Measurements from ENCODE around the gene OPTN. TPM values are rescaled to one million over a fixed set of nuclear protein-coding genes. Genes with fewer than 3 reads are reported as not detected.

Gene OPTN
- total and polyA plus RNA-seq, 10 of the 15 experiments (the other 5 are each of a cell fraction or from before 2014, with no cell fraction given) = 15.2 to 42.4 (median 25.5) TPM

DNA sequence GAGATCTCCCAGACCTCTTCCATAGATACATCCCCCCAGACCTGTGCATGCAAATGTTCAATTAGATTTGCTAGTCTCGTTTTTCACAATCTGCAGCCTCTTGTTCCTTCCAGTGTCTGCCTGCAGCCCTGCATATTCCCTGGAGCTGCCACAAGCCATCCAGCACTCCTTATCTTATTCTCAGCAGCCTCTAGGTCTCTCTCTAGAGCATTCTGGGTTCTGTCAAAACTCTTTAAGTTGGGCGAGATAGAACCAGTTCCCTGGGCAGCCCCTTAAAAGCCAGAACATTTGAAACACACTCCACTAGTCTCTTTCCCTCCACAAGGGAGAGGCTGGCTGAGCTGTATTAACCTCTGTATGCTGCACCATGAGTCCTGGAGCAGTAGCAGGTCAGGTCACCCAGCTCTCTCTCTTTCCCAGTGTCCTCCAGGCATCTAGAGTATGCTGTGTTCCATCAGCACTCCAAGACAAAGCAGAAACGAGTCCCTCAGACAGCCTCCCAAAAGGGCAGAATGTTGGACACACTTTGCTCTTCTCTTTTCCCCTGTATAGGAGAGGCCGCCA, 40.7 kb downstream of the OPTN start (continued):
- TF ChIP-seq CREB1 (IDR thresholded peaks at IDR 0.05; ENCODE audit: low read depth) (no peak), TBL1XR1 (IDR thresholded peaks at IDR 0.05; ENCODE audit: low read depth, low read length) (no peak), SMC3 (IDR thresholded peaks at IDR 0.05; ENCODE audit: borderline replicate concordance, low read length) (no peak), FOS (IDR thresholded peaks at IDR 0.05; ENCODE audit: borderline replicate concordance, extremely low read depth, insufficient read length) (no peak), TCF7 (IDR thresholded peaks at IDR 0.05; ENCODE audit: borderline replicate concordance) (no peak), ZNF384 (IDR thresholded peaks at IDR 0.05; ENCODE audit: borderline replicate concordance, low read depth, low read length) (no peak), EGR1 (IDR thresholded peaks at IDR 0.05; ENCODE audit: borderline replicate concordance in 1 of 2, low read depth in 2 of 2, low read length in 2 of 2) (no peak)

DNA sequence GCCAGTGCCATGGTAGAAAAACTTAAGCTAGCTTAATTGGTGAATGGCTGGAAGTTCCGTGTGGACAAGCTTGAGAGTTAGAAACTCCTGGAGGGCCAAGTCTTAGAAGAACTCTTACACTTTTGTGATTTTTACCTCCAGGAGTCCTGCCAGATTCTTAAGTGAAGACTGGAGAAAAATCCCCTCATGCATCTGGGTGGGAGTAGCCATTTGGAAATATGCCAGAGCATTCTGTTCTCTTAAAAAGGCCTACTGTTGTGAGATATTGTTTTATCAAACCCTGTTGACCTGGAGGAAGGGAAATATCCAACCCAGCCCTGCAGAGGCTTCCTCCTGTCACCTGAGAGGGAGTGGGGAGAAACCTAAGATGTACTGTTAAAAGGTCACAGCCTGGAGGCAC, 43.8 kb downstream of the OPTN start:
- DNase-seq (ENCODE audit: low read depth, low spot score) = no peak
- ATAC-seq = no peak
- no peak overlapping the region for H3K9ac ChIP-seq (ENCODE audit: control insufficient read depth, insufficient read depth, low read length)
- in situ Hi-C loops (cut with MboI) (no loop called here), intact Hi-C loops (cut with micrococcal nuclease; ENCODE audit: unreplicated experiment) (no loop called here)
- H3K79me2 ChIP-seq (ENCODE audit: control insufficient read depth, insufficient read depth, low read length) = no peaks in the 10 kb centered on the region
- SMC1A ChIA-PET (ENCODE audit: uncharacterized antibody, unreplicated experiment) = interaction anchor here (0.8 kb wide), 1 partner anchor 467 kb away, joined by 3 read pairs; no protein-coding TSS in a partner anchor
- H3K4me1 ChIP-seq (ENCODE audit: control insufficient read depth, insufficient read depth, low read length) = no peaks in the 10 kb centered on the region
- H3K4me3 ChIP-seq = no peak overlapping the region
- no peaks in the 10 kb centered on the region for H4K20me1 ChIP-seq (ENCODE audit: control insufficient read depth, insufficient read depth)
- no peaks in the 10 kb centered on the region for H3K27me3 ChIP-seq (replicated peaks in 1 of 2; ENCODE audit: control insufficient read depth in 2 of 2, insufficient read depth in 2 of 2, low read length in 1 of 2)
- no peaks in the 10 kb centered on the region for H3K9me3 ChIP-seq (replicated peaks; ENCODE audit: control insufficient read depth, insufficient read depth, low read length)
- RAD21 ChIA-PET (ENCODE audit: unreplicated experiment) = no interaction called here
- no peak overlapping the region for H3K4me2 ChIP-seq (ENCODE audit: control insufficient read depth, insufficient read depth)
- no peak overlapping the region for H3K27ac ChIP-seq (ENCODE audit: control insufficient read depth, insufficient read depth)
- H2AFZ ChIP-seq (ENCODE audit: control insufficient read depth, low read depth, low read length) = no peak overlapping the region
- WGBS (ENCODE audit: insufficient coverage, insufficient replicate concordance, low lambda C conversion rate, missing lambda C conversion rate) = 100% methylated on average over 1 of the region's 1 CpG
- POLR2A ChIA-PET = interaction anchor here (0.7 kb wide), 2 partner anchors 17 to 1143 kb away, joined by 3 to 5 read pairs; no protein-coding TSS in a partner anchor
- BruUV-seq (replicated peaks) = no TSS peak
- no peaks in the 10 kb centered on the region for H3K36me3 ChIP-seq (ENCODE audit: control insufficient read depth in 2 of 2, insufficient read depth in 2 of 2, low read length in 1 of 2)
- CTCF ChIA-PET = interaction anchor here (0.7 to 1.8 kb wide), 2 partner anchors 18 to 326 kb away, joined by 3 to 6 read pairs; partner anchors contain the start of gene MCM10
- FAIRE-seq = no peak
- TF ChIP-seq MTA2 (IDR thresholded peaks at IDR 0.05; ENCODE audit: low read depth) (no peak), JUND (IDR thresholded peaks at IDR 0.05; ENCODE audit: low read depth, low read length) (no peak), KAT2A (conservative IDR thresholded peaks at IDR 0.05; ENCODE audit: control insufficient read depth, low read depth, low read length) (no peak), SMAD1 (IDR thresholded peaks at IDR 0.05; ENCODE audit: low read depth, partially characterized antibody) (no peak), TCF3 (IDR thresholded peaks at IDR 0.05; ENCODE audit: borderline replicate concordance, insufficient read depth, low read depth, low read length) (no peak), RB1 (IDR thresholded peaks at IDR 0.05; ENCODE audit: borderline replicate concordance) (no peak), SREBF2 (IDR thresholded peaks at IDR 0.05; ENCODE audit: low read length) (no peak), CHD2 (IDR thresholded peaks at IDR 0.05; ENCODE audit: borderline replicate concordance, low read depth, low read length) (no peak), NR2C2 (IDR thresholded peaks at IDR 0.05; ENCODE audit: borderline replicate concordance, control insufficient read depth, insufficient read length, low read depth) (no peak), NR2F1 (conservative IDR thresholded peaks at IDR 0.05) (no peak)
- TF ChIP-seq, protein P1, sequence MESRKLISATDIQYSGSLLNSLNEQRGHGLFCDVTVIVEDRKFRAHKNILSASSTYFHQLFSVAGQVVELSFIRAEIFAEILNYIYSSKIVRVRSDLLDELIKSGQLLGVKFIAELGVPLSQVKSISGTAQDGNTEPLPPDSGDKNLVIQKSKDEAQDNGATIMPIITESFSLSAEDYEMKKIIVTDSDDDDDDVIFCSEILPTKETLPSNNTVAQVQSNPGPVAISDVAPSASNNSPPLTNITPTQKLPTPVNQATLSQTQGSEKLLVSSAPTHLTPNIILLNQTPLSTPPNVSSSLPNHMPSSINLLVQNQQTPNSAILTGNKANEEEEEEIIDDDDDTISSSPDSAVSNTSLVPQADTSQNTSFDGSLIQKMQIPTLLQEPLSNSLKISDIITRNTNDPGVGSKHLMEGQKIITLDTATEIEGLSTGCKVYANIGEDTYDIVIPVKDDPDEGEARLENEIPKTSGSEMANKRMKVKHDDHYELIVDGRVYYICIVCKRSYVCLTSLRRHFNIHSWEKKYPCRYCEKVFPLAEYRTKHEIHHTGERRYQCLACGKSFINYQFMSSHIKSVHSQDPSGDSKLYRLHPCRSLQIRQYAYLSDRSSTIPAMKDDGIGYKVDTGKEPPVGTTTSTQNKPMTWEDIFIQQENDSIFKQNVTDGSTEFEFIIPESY (IDR thresholded peaks at IDR 0.05) = no peak
- TF ChIP-seq, protein P2, sequence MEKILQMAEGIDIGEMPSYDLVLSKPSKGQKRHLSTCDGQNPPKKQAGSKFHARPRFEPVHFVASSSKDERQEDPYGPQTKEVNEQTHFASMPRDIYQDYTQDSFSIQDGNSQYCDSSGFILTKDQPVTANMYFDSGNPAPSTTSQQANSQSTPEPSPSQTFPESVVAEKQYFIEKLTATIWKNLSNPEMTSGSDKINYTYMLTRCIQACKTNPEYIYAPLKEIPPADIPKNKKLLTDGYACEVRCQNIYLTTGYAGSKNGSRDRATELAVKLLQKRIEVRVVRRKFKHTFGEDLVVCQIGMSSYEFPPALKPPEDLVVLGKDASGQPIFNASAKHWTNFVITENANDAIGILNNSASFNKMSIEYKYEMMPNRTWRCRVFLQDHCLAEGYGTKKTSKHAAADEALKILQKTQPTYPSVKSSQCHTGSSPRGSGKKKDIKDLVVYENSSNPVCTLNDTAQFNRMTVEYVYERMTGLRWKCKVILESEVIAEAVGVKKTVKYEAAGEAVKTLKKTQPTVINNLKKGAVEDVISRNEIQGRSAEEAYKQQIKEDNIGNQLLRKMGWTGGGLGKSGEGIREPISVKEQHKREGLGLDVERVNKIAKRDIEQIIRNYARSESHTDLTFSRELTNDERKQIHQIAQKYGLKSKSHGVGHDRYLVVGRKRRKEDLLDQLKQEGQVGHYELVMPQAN (conservative IDR thresholded peaks at IDR 0.05) = no peak
